ENCODE measurements around the gene NAV2.

Gene NAV2

DNA sequence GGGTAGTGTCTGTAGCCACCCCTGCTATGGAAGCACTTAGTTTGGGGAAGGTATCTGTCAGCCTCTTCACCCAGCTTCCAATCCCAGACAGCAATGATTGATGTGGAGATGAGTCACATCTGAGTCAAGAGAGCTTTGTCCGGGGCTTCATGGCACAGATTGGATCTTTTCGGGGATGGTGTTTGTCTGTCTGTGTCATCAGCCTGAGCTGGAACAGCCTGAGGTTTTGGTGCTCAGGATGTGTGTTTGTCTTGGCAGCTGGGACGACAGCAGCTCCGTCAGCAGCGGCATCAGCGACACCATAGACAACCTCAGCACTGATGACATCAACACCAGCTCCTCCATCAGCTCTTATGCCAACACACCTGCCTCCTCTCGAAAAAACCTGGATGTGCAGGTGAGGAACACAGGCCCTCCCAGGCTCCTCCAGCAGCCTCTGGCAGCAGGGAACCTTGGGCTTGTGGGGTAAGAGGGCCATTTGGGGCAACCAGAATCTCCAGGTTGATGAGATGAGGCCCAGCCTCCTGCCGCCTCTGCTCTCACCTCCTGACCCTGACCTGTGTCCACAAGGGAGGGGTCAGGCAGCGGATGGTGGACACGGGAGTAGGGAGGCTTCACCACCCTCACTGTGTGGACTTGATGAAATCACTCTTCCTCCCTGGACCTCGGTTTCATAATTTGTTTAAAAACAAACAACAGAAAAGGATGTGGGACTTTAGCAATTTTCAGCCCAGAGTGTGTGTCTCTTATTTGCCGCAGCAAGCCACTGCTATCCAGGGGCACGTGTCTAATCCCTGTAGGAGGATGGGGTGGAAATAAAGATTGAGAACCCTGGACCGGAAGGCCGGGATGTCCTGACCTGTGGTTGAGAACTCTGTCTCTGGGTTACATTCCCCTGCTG, 323.3 kb downstream of the NAV2 start:
- DNase-seq (ENCODE audit: low read depth, low spot score): peak; percentile 74

GRCh38 chr11:20036626-20037335, 324.1 kb downstream of the NAV2 start:
- no peak for DNase-seq (ENCODE audit: low read depth, low spot score)

DNA sequence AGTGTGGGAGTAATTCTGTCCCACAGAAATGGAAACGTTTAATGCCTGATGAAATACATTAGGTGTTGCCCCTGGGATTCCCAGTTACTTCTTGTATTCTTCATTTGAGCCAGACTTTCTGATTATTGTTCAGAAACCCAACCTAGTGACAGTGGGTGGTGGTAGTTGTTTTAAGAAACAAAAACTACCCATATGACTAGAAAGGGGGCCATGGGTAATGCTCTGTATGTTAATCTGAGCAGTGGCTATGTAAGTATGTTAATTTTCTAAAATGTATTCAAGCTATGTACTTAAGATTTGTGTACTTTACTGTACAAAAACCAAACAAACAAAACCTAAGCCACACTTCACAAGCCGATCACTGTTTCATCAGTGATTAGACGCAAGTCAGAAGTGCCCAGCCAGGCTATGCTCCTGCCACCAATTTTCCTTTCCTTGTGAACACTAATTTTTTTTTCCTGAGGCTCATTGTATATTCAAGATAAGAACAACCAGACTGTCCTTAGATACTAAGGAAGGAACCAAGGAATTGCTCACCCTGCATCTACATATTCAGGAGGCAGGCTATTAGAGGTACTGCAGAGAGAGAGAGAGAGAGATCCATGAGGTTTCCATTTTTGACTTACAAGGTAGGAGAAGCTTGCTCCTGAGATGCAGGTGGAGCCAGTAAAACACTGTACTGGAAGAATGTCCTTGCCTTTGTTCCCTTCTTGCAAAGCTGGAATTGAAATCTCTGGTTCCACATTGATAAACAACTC, 324.9 kb downstream of the NAV2 start:
- no peak for DNase-seq (ENCODE audit: low read depth, low spot score)

DNA sequence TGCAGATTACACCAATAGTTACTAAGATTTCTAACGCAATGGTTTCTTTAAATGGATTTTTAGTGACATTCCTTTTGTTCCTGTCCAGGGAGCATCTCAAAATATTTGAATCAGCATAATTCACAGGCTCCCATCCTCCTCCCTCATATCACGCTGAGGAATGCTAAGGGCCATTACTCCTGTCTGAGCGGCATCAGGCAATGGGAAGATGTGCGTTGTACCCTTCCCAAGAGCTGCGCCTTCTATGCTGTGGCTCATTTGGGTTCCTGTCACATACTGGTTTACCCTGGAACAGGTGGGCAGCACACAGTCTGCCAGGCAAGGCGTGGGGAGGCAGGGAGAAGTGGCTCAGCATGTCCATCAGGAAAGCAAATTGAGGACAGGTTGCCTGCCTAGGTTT, 325.8 kb downstream of the NAV2 start:
- DNase-seq (ENCODE audit: low read depth, low spot score): no peak

DNA sequence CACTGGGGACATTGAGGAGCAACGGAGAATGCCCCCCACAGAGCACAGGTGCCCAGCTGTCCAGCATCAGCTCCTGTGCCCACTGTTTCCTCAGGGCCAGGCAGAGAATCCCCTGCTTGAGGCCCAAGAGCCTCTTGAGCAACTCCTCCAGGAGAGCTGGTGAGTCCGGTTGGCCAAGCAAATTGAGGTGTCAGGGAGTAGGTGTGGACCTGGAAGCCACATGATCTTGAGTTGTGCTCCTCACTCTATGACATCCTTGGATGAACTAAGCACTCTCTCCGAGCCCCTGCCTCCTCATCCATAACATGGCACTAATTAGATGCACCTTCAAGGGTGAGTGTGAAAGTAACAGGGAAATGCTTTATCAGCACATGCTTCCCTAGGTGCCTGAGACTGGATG, 326.3 kb downstream of the NAV2 start:
- no peak for DNase-seq (ENCODE audit: low read depth, low spot score)

- DNase-seq (ENCODE audit: low read depth, low spot score): no peak
Measured at GRCh38 chr11:20041499-20041898, 328.9 kb downstream of the NAV2 start.

- DNase-seq (ENCODE audit: low read depth, low spot score): no peak
Measured at GRCh38 chr11:20042045-20042639, 329.5 kb downstream of the NAV2 start.

DNA sequence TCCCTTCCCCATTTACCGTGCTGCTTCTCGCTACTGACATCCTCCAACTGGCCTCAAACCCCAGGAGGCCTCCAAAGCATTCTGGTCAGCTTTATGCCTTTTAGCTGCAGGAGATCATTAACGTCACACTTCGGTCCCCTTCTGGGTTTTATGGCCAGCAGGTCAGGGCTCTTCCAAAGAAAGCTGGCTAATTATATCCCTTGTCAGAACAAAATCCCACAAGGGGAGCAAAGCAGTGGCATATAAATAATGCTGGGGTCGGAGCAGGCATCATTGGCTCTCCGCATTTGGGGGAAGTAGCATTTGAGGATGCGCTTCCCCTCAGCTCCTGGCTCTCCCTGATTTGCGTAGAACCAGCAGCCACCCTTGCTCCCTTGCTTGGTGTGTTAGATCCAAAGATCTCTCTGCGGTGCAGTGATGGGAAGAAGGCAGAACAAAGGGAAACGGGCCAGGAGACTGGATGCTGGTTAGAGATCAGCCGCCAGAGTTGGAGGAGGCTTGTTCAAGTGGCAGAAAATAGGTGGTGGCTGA, 330.2 kb downstream of the NAV2 start:
- peak; percentile 52 for DNase-seq (ENCODE audit: low read depth, low spot score)

DNA sequence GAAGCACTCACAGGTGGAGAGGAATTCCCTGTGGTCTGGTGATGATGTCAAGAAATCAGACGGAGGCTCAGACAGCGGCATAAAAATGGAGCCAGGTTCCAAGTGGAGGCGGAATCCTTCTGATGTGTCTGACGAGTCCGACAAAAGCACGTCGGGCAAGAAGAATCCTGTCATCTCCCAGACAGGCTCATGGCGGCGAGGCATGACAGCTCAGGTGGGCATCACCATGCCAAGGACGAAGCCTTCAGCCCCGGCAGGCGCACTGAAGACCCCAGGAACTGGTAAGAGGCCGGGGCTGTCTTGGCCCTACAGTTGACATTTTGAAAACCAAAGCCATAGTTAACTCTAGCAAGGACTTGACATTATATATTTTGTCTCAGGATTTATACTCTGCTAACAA, 331.4 kb downstream of the NAV2 start:
- no peak for DNase-seq (ENCODE audit: low read depth, low spot score)

- DNase-seq (ENCODE audit: low read depth, low spot score): no peak
Measured at GRCh38 chr11:20045098-20045688, 332.6 kb downstream of the NAV2 start.

- no peak for DNase-seq (ENCODE audit: low read depth, low spot score)
Measured at GRCh38 chr11:20046416-20046815, 333.8 kb downstream of the NAV2 start.

- no peak for DNase-seq (ENCODE audit: low read depth, low spot score)
Measured at GRCh38 chr11:20047006-20047768, 334.6 kb downstream of the NAV2 start.

DNA sequence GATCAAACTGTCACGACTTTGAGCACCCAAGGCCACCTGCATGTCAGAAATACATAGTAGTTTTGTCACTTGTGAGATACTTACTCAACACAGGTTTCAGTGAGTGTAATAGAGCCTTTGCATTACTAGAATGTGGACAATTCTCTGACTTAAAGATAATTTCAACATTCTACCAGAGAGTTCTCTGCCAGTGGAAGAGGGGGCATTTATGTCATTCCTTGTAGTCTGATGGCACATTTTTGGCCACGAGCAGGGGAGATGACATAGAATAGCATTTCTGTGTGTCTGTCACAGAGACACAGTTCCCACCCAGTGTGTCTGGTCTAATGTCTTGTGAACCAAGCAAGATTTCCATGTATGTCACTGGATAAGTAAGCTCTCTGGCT, 335.1 kb downstream of the NAV2 start:
- no peak for DNase-seq (ENCODE audit: low read depth, low spot score)

- DNase-seq (ENCODE audit: low read depth, low spot score): no peak
Measured at GRCh38 chr11:20048246-20048645, 335.6 kb downstream of the NAV2 start.

DNA sequence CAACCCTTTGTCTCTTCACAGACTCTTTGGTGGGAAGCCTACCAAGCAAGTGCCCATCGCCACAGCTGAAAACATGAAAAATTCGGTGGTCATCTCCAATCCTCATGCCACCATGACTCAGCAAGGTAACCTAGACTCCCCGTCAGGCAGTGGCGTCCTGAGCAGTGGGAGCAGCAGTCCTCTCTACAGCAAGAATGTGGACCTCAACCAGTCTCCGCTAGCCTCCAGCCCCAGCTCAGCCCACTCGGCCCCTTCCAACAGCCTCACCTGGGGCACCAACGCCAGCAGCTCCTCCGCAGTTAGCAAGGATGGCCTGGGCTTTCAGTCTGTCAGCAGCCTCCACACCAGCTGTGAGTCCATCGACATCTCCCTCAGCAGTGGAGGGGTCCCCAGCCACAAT, 336.1 kb downstream of the NAV2 start:
- DNase-seq (ENCODE audit: low read depth, low spot score): no peak

- DNase-seq (ENCODE audit: low read depth, low spot score): no peak
Measured at GRCh38 chr11:20049231-20049630, 336.6 kb downstream of the NAV2 start.

DNA sequence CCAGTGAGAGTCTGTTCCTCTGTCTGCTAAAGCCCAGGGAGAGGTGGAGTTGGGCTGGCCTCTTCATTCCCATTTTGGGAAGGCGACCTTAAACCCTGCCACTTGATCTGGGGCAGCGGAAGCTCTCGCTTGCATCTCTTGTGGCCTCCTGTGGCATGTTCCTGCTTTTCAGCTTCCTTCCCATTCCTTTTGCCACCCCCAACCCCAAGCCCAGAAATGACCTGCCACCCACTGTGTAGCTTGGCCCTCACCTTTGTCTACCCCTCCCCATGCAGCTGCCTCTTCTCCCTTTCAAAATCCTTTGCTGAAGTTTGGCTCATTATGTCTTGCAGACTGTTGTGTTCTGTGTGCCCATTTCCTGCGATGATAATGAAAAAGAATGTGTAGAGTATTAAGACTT, 337.4 kb downstream of the NAV2 start:
- DNase-seq (ENCODE audit: low read depth, low spot score): no peak

DNA sequence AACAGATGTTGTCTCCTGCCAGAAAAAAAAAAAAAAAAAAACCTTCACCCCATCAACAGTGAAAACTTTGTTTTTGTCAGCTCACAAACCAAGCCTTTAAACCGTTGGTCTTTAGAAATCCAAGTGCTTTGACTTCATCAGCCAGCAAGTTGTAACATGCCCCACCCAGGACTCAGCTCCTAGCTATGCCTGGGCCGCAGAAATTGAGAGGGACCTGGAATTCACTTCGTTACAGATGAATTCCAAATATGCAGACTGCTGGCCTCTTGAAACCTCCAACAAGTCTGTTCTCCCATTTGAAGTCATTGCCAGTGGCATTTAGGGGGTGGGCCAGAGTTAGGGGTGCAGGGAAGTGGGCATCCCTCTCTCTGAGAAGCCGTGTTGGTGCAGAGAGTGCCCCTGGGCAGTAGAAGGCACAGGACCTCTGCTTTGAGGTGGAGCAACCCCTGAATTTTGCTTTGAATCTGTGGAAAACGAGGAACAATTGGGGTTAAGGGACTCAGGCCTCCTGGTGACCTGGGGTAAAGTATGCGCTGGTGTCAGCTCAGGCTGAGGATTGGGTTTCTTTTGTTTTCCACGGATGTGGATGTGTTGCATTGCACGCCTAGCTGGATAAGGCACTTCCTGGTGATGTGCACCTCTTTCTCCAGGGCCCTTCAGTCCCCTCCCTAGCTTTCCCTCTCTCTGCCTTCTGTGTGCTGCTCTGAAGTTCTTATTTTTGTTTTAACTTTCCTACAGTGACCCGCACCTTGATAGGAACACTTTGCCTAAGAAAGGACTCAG, 338.1 kb downstream of the NAV2 start:
- DNase-seq (ENCODE audit: low read depth, low spot score): no peak

- DNase-seq (ENCODE audit: low read depth, low spot score): no peak
Measured at GRCh38 chr11:20051469-20052399, 339.1 kb downstream of the NAV2 start.
